GM18909 (cell line): ENCODE results near the gene PLCE1.

Experiments used
- ATAC-seq: cut with Tn5 transposase; IDR thresholded peaks from one replicate; pipeline ENCODE4 v1.9.1; 2021; ENCODE audit warnings: mild to moderate bottlenecking; ENCODE audit not compliant: unreplicated experiment, poor library complexity

Gene PLCE1

DNA sequence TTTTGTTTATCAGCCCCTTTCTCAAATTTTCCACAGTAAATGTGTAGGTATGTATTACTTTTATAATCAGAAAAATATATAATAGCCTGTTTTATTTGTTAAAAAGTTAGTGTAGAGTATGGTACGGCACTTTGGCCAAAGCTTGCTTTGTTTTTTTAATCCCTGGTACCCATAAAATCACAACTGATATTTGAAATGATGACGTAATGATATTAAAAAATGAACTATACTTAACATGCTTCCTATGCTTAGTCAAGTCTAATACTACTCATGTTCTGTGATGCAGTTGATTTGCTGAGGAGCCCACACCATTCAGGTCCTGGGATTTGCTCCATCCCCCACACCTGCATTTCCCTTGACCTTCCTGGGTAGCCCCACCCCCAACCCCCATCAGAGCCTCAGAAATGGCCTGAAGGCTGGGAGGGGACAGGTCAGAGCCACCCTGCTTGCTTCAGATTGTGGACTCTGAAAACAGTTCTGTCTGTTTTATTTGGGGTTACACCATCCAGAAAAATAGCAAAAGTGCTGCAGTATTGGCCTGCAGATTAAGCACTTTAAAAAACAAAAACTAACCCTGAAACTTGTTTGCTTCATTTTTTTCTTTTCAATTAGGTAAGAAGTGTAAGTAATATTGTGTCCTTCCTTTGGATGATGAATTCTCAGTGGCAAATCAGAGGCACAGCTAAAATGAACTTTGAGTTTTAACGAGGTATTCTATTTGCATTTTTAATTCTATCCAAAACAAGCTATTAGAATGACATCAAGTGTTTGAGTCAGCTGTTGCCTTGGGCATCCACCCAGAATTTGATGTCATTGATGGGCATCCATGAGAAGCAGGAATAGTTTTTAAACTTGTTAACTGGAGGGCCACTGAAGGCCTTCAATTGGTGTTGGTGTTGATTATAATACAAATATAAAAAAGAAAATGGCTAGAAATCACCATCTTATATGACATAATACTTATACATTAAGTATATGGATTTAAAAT lies 23.3 kb downstream of the PLCE1 start:
- no peak for ATAC-seq

GRCh38 chr10:94018107-94018506 lies 24.4 kb downstream of the PLCE1 start:
- ATAC-seq = no peak

DNA sequence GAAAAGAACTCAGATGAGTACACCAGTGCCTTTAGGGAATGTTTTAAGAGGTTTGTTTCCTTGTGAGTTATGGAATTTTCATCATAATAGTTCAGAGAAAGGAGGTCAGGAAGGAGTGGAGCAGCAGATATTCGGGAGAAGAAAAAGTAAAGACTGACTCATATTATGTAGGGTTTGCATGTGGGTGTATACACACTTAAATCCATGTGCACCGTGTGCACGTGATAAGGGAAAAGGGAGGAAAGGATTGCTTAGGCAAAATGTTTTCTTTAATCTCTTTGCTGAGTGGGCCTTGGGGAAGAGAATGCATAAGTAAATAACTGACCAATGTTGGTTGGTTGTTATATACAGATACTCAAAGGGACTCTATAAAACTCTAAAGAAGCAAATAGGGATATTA lies 30.2 kb downstream of the PLCE1 start:
- no peak for ATAC-seq

- ATAC-seq = no peak
Measured at GRCh38 chr10:94024407-94024806, 30.7 kb downstream of the PLCE1 start.

DNA sequence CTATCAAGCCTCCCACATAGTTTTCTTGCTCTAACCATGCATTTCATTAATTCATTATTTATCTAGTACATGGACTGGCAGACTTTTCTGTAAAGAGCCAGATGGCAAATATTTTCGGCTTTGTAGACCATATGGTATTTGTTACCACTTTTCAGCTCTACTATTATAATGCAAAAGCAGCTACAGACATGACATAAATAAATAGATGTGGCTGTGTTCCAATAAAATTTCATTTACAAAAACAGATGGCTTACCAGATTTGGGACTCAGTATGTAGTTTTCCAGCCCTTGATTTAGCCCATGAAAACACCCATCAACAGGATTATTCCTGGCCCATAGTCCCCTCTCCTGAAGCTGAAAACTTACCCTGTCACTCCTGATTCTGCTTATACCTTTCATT lies 32.1 kb downstream of the PLCE1 start:
- ATAC-seq = no peak

DNA sequence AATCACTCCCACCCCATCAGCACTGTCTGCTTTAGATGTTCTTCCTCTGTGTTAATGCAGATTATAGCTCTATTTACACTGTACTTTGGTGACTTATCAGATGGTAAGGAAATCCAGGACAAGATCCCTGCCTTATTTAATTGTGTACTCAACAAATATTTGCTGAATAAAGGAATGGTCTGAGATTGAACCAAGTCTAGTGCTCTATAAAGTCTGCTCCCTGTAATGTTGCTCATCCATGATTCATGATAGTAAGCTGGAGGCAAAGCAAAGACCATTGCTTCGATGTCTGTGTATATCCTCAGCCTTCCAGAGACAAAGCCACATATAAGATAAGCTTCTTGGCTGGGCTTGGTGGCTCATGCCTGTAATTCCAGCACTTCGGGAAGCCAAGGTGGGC lies 33.5 kb downstream of the PLCE1 start:
- no peak for ATAC-seq

DNA sequence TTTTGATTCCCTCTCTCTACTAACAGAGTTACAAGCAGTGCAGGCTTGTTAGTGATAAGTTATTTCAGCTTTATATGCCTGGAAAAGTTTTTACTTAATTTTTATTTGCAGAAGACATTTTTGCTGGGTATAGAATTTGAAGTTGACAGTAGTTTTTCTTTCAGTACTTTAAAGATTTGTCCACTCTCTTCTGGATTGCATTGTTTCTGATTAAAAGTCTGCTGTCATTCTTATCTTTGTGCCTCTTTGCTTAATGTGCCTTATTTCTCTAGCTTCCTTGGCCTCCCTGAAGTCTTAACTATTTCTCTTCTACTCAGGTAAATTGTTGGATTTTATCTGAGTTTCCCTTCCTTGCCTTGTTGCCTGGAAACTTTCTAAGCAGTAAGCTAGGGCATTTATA lies 36.2 kb downstream of the PLCE1 start:
- no peak for ATAC-seq

DNA sequence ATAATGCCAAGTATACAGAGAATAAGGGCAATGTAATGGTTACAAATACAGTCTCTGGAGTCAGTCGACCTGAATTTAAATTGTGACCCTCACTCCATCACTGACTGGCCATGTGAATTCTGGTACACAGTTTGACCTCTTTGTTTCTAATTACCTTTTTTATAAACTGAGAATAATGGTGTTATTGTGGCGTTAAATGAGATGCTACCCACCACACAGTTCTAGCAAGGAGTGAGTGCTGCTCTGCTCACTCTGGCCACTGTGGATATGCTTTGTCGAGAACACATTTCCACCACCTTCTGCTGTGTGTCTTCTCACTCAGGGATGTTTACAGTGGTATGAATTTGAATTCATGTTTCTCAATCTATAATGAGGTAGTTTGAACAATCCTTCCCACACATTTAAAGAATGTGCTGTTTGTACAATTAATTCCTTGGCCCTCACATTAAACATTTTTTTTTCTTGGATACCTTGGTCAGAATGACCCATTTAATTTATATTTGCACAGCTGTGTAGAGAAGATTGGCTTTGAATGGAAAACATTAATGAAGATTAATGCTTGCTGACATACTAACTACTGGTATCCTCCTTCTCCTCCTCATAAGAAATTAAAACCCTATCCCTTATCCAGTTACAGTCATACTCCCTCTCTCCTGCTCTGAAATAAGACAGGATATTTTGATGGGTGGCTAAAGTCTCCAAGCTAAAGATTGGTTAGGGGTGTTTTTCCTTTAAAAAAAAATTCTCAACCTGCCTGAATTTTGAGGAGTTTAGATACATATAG lies 42.4 kb downstream of the PLCE1 start:
- ATAC-seq = no peak

DNA sequence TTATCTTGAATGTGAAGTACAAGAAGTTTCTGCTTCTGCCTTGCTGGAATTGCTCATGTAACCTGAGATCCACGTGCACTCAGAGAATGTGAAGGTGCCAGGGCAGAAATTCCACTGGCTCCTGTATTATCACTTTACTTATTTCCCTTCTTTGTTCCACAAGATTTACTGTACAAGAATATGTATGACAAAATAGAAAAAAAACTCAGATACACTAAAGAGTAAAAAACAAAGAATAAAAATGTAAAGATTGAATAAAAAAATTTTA lies 43.0 kb downstream of the PLCE1 start:
- ATAC-seq = no peak

GRCh38 chr10:94037286-94037685 lies 43.6 kb downstream of the PLCE1 start:
- ATAC-seq = no peak

GRCh38 chr10:94038024-94038423 lies 44.3 kb downstream of the PLCE1 start:
- no peak for ATAC-seq

DNA sequence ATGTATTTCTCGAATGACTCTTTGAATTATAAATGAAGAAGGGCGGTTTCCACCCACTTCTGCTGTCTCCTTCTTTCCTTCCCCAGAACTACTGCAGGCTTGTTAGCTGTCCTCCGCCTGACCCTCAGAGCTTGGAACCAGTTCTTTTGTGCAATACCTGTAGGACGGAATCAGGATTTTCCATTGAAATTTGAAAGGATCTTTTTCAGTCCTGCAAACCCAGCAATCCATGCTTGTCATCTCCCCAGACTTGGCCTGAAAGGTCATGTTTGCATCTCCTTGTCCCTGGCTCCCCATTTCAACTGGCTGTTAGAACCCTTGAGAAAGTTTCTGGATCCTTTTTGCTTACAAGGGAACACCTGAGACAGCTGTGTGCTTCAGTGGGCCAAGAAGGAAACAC lies 47.5 kb downstream of the PLCE1 start:
- ATAC-seq = no peak

DNA sequence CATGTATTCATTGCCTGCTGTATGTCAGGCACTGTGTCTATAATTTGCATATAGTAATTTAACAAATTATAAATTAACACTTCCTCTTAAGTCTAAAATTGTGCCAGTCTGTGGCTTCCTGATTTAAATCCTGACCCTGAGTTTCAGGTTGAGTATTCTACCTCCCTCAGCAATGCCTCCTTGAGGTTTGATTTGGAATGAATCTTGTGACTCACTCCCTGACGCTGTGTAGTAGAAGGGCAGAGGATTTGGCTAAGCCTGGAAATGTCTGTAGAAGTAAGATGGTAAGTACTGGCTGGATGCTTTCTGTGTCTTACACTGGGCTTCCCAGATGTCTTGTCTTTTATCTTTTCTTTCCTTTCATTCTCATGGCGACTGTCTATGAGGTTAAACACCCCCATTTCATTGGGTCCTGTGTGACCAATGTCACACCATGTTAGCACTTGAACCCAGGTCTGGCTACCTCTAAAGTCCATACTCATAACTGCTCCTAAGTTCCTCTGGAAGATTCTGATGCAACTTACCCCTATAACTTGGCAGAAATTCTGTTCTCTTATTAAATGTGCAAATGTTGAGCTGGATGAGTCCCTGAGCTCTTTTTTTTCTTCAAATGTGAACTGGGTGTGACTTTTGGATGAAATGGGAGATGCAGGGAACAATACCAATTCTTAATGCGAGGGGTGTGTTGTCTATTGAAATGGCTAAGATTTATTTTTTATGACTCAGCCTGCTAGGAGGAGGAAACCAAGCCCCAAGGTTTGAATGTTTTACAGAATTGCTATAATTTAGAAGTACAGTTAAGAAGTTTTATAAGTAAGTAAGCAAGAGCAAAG lies 48.5 kb downstream of the PLCE1 start:
- no peak for ATAC-seq

DNA sequence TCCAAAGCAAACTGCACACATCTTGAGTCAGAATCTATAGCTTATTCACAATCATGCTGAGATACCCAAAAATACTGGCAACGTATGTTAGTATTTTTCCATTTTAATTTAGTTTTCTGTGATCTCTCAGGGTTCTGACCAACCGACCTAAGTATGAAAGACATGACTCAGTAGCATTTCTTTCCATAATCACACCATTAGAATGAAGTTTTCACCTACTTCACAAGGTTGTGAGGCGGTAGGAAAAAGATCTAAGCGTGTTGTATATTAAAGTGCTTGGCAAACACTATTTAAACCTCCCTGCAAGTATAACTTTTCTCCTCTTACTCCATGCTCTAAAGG lies 49.1 kb downstream of the PLCE1 start:
- ATAC-seq = no peak
